H1 (cell line): Measurements from ENCODE around the gene AK8.

Experiments used
- CREB1 ChIP-seq: IDR thresholded peaks from 2 replicates; pipeline ENCODE4 v1.6.1; 2012; ENCODE audit warnings: inconsistent platforms
- CTCF ChIP-seq, 3 experiments: IDR thresholded peaks; 1 replicate in 2 of 3; 2 replicates in 1 of 3; pipeline versions ENCODE4 v1.5.1 to v1.6.1; 2011; ENCODE audit warnings: low read length in 3 of 3, mild to moderate bottlenecking in 3 of 3, inconsistent platforms in 2 of 3, low read depth in 1 of 3, moderate library complexity in 1 of 3; ENCODE audit not compliant: insufficient read depth in 1 of 3; ENCODE audit errors: control extremely low read depth in 1 of 3
- NRF1 ChIP-seq: IDR thresholded peaks from 2 replicates; pipeline ENCODE4 v1.6.1; 2011; ENCODE audit warnings: mild to moderate bottlenecking, low read depth, low read length, improper control_type of control experiment
- PHF8 ChIP-seq: fragments of 200-600 bp; sonication (generic); conservative IDR thresholded peaks from 2 replicates; pipeline ENCODE4 v1.7.1; 2012; ENCODE audit warnings: low read depth, mild to moderate bottlenecking, inconsistent platforms, low read length, moderate library complexity
- POLR2A ChIP-seq, 2 experiments: IDR thresholded peaks; 1 replicate in 1 of 2; 2 replicates in 1 of 2; pipeline ENCODE4 v1.6.1; 2011; ENCODE audit warnings: low read depth in 2 of 2, low read length in 2 of 2, mild to moderate bottlenecking in 2 of 2; ENCODE audit errors: control extremely low read depth in 1 of 2
- RFX5 ChIP-seq: IDR thresholded peaks from 2 replicates; pipeline ENCODE4 v1.6.1; 2011; ENCODE audit warnings: low read depth, low read length, improper control_type of control experiment, borderline replicate concordance
- SIN3A ChIP-seq, 2 experiments: IDR thresholded peaks in 1 of 2; conservative IDR thresholded peaks in 1 of 2; 2 replicates each; pipeline ENCODE4 v1.6.1; 2011 to 2012; ENCODE audit warnings: low read length in 2 of 2, improper control_type of control experiment in 1 of 2, low read depth in 1 of 2, mild to moderate bottlenecking in 1 of 2
- TAF1 ChIP-seq: IDR thresholded peaks from 2 replicates; pipeline ENCODE4 v1.6.1; 2011; ENCODE audit warnings: mild to moderate bottlenecking, low read depth, low read length
- TAF7 ChIP-seq: optimal IDR thresholded peaks from 2 replicates; pipeline ENCODE3; 2011; ENCODE audit warnings: low read depth, mild to moderate bottlenecking, inconsistent platforms, low read length, moderate library complexity, borderline replicate concordance

- no peak for TF ChIP-seq PHF8
- no peak for TF ChIP-seq TAF7
- no peak for TF ChIP-seq CTCF (IDR thresholded peaks at IDR 0.05; ENCODE audit: control extremely low read depth in 1 of 3, insufficient read depth in 1 of 3, low read depth in 1 of 3, low read length in 3 of 3)
- no peak for TF ChIP-seq TAF1
- no peak for TF ChIP-seq RFX5
- no peak for TF ChIP-seq POLR2A (IDR thresholded peaks at IDR 0.05; ENCODE audit: control extremely low read depth in 1 of 2, low read depth in 2 of 2, low read length in 2 of 2)
- TF ChIP-seq NRF1: no peak
- no peak for TF ChIP-seq CREB1
- no peak for TF ChIP-seq SIN3A (conservative IDR thresholded peaks at IDR 0.05 in 1 of 2, IDR thresholded peaks at IDR 0.05 in 1 of 2; ENCODE audit: low read depth in 1 of 2, low read length in 2 of 2)
Observed at GRCh38 chr9:132905726-132906125, 27.6 kb upstream of the AK8 start.
